CD4-positive, alpha-beta T cell (primary cell): Measurements from ENCODE around the gene MTM1. TPM values are rescaled to one million over a fixed set of nuclear protein-coding genes. Genes with fewer than 3 reads are reported as not detected.
A peak's percentile ranks its signal among the peaks of the same experiment; 100 is the strongest.

ENCODE experiments used
- ATAC-seq: fragments of 200-7000 bp; cut with Tn5 transposase; one replicate; pipeline ENCODE4 v1.10.0; 2022; ENCODE audit warnings: mild to moderate bottlenecking; ENCODE audit not compliant: poor library complexity
- CTCF ChIA-PET: fragments of 350-600 bp; sonication (Branson Sonifier 250); formaldehyde crosslinking; loops from one replicate; lab custom pipeline; 2021; ENCODE audit warnings: antibody characterized with exemption, inconsistent platforms; lab: Charles Lee
- POLR2A ChIA-PET: fragments of 350-600 bp; sonication (Branson Sonifier 250); formaldehyde crosslinking; loops from one replicate; lab custom pipeline; 2021; ENCODE audit warnings: antibody characterized with exemption, inconsistent platforms; lab: Charles Lee
- DNase-seq, 14 experiments: peaks; one replicate each; pipeline ENCODE4 v3.0.0-alpha.2; 2013 to 2020; ENCODE audit warnings: mixed read lengths in 2 of 14
- H3K27ac ChIP-seq, 2 donors: one replicate each; pipeline versions ENCODE4 v1.5.1 to v1.7.0; 2013; ENCODE audit warnings: low read length in 2 of 2, low read depth in 1 of 2, mild to moderate bottlenecking in 1 of 2
- H3K27me3 ChIP-seq, 2 experiments: 1 replicate in 1 of 2; 2 replicates in 1 of 2; pipeline versions ENCODE4 v1.6.1 to v1.7.0; 2013; ENCODE audit warnings: low read length in 2 of 2, control low read depth in 1 of 2, mild to moderate bottlenecking in 1 of 2, moderate library complexity in 1 of 2; ENCODE audit not compliant: insufficient read depth in 2 of 2, control insufficient read depth in 1 of 2
- H3K36me3 ChIP-seq: one replicate; pipeline ENCODE4 v1.6.1; 2013; ENCODE audit warnings: low read length, control low read depth; ENCODE audit not compliant: insufficient read depth
- H3K4me1 ChIP-seq: one replicate; pipeline ENCODE4 v1.6.1; 2013; ENCODE audit warnings: low read length, control low read depth; ENCODE audit not compliant: insufficient read depth
- H3K4me3 ChIP-seq: one replicate; pipeline ENCODE4 v1.5.1; 2013; ENCODE audit warnings: mild to moderate bottlenecking, low read length, moderate library complexity
- H3K9me3 ChIP-seq, 2 experiments: 1 replicate in 1 of 2; 2 replicates in 1 of 2; pipeline versions ENCODE4 v1.6.1 to v1.7.0; 2013; ENCODE audit warnings: low read length in 2 of 2, mild to moderate bottlenecking in 2 of 2, control low read depth in 1 of 2, moderate library complexity in 1 of 2; ENCODE audit not compliant: control insufficient read depth in 1 of 2, insufficient read depth in 1 of 2
- H3K27ac Mint-ChIP-seq: one replicate; pipeline ENCODE4 v1.8.0; 2020; ENCODE audit warnings: mixed read lengths
- H3K27me3 Mint-ChIP-seq: one replicate; pipeline ENCODE4 v1.8.0; 2021; ENCODE audit warnings: mixed read lengths
- H3K36me3 Mint-ChIP-seq: one replicate; pipeline ENCODE4 v1.8.0; 2021; ENCODE audit warnings: low read depth, mixed read lengths
- H3K4me1 Mint-ChIP-seq: one replicate; pipeline ENCODE4 v1.8.0; 2021; ENCODE audit warnings: low read depth, mixed read lengths
- H3K4me3 Mint-ChIP-seq: one replicate; pipeline ENCODE4 v1.8.0; 2020; ENCODE audit warnings: mild to moderate bottlenecking, mixed read lengths
- H3K9me3 Mint-ChIP-seq: one replicate; pipeline ENCODE4 v1.8.0; 2020; ENCODE audit warnings: mixed read lengths
- CTCF ChIP-seq: fragments of 200-600 bp; IDR thresholded peaks from one replicate; pipeline ENCODE4 v1.8.0; 2022; ENCODE audit warnings: antibody characterized with exemption, mild to moderate bottlenecking
- intact Hi-C, 2 experiments: fragments of 100-400 bp; cut with DNase I in 1 of 2; cut with micrococcal nuclease in 1 of 2; formaldehyde crosslinking; loops; one replicate each; pipeline versions ENCODE4 v1.15.1 to v1.9.0; 2023 to 2025; cut with DNase I, micrococcal nuclease
- total RNA-seq, 174 experiments: library from RNA in 2 of 174; stranded (reverse) in 2 of 174; gene quantifications; one replicate each; pipeline ENCODE4 v1.2.3 and lab custom pipeline; 2021 to 2026

The MTM1 gene
- total RNA-seq, 2 experiments from 2014 or later, result 20.6 to 26.9 TPM

- intact Hi-C loops, result loop anchor here in 1 of 2 experiments (5.0 to 10.0 kb wide), 2 partner anchors 127 to 1031 kb away; partner anchors contain the start of gene MTMR1
- no peaks in the 10 kb centered on the region for H3K9me3 ChIP-seq
- H3K4me1 Mint-ChIP-seq, result peaks cover 16% of the 10 kb centered on the region
- DNase-seq, result no peak
- no peak overlapping the region for H3K27ac ChIP-seq
- no peaks in the 10 kb centered on the region for H3K9me3 Mint-ChIP-seq
- H3K4me3 ChIP-seq, result no peak overlapping the region
- ChIA-PET POLR2A (no interaction called here), CTCF (no interaction called here)
- no peak for TF ChIP-seq CTCF
- H3K27me3 Mint-ChIP-seq, result no peaks in the 10 kb centered on the region
- peaks cover 11% of the 10 kb centered on the region for H3K4me1 ChIP-seq
- H3K27ac Mint-ChIP-seq, result no peak overlapping the region
- H3K36me3 ChIP-seq, result no peaks in the 10 kb centered on the region
- peaks cover 4% of the 10 kb centered on the region for H3K36me3 Mint-ChIP-seq
- no peak for ATAC-seq
- no peak overlapping the region for H3K4me3 Mint-ChIP-seq
- no peaks in the 10 kb centered on the region for H3K27me3 ChIP-seq
These were observed 2.9 kb upstream of the MTM1 start for GRCh38 chrX:150565551-150565950.

GRCh38 chrX:150566734-150567182 is 1.7 kb upstream of the MTM1 start:
- H3K27me3 Mint-ChIP-seq, result no peaks in the 10 kb centered on the region
- DNase-seq, result no peak

GRCh38 chrX:150567645-150568319 is 639 bp upstream of the MTM1 start:
- peak overlapping the region; percentile 79 for H3K27ac Mint-ChIP-seq
- ATAC-seq, result peak; percentile 2
- H3K27ac ChIP-seq, result no peak overlapping the region
- DNase-seq, result no peak
- no peak for TF ChIP-seq CTCF
- no peak overlapping the region for H3K4me3 ChIP-seq
- peaks cover 36% of the 10 kb centered on the region for H3K4me1 Mint-ChIP-seq
- H3K27me3 Mint-ChIP-seq, result no peaks in the 10 kb centered on the region
- H3K4me3 Mint-ChIP-seq, result peak overlapping the region; percentile 85
- H3K9me3 ChIP-seq, result no peaks in the 10 kb centered on the region
- H3K36me3 Mint-ChIP-seq, result peaks cover 4% of the 10 kb centered on the region
- no peaks in the 10 kb centered on the region for H3K27me3 ChIP-seq
- intact Hi-C loops, result loop anchor here (2.0 to 10.0 kb wide), 4 partner anchors 21 to 1033 kb away; partner anchors contain the start of genes CD99L2 (in 1 of the 2) and MTMR1 (in 1 of the 2)
- ChIA-PET CTCF (interaction anchor here (1.2 kb wide), 1 partner anchor 202 kb away, joined by 3 read pairs; no protein-coding TSS in a partner anchor), POLR2A (interaction anchor here (0.7 to 6.0 kb wide), 7 partner anchors 21 to 1029 kb away, joined by 3 to 68 read pairs (median 6); partner anchors contain the start of genes EOLA2 and MTMR1)
- peaks cover 23% of the 10 kb centered on the region for H3K4me1 ChIP-seq
- H3K9me3 Mint-ChIP-seq, result no peaks in the 10 kb centered on the region
- H3K36me3 ChIP-seq, result no peaks in the 10 kb centered on the region

More at GRCh38 chrX:150566734-150567182, 1.7 kb upstream of the MTM1 start:
- H3K9me3 ChIP-seq, result no peaks in the 10 kb centered on the region
- ATAC-seq, result no peak
- no peak overlapping the region for H3K4me3 ChIP-seq
- POLR2A ChIA-PET, result no interaction called here
- H3K27me3 ChIP-seq, result no peaks in the 10 kb centered on the region
- CTCF ChIA-PET, result no interaction called here
- H3K27ac Mint-ChIP-seq, result no peak overlapping the region
- TF ChIP-seq CTCF, result no peak
- intact Hi-C loops, result loop anchor here in 1 of 2 experiments (5.0 to 10.0 kb wide), 2 partner anchors 126 to 1032 kb away; partner anchors contain the start of gene MTMR1
- peak overlapping the region; percentile 4 for H3K4me3 Mint-ChIP-seq
- H3K4me1 ChIP-seq, result peaks cover 17% of the 10 kb centered on the region
- peaks cover 4% of the 10 kb centered on the region for H3K36me3 Mint-ChIP-seq
- no peaks in the 10 kb centered on the region for H3K9me3 Mint-ChIP-seq
- no peaks in the 10 kb centered on the region for H3K36me3 ChIP-seq
- peaks cover 26% of the 10 kb centered on the region for H3K4me1 Mint-ChIP-seq
- H3K27ac ChIP-seq, result no peak overlapping the region
